Epithelial cell of proximal tubule (primary cell): ENCODE measurements around the gene NECAB2. TPM values are rescaled to one million over a fixed set of nuclear protein-coding genes. Genes with fewer than 3 reads are reported as not detected.

ENCODE experiments used
- DNase-seq: peaks from one replicate; pipeline ENCODE4 v3.0.0-alpha.2; 2011; ENCODE audit warnings: low read depth
- H3K4me3 ChIP-seq: 2 replicates; pipeline ENCODE4 v1.5.1; 2011; ENCODE audit warnings: low read depth, mild to moderate bottlenecking, low read length
- total RNA-seq: library from RNA; depleted of rRNA; stranded (reverse); fragments of >200 nt; gene quantifications from 2 replicates; pipeline ENCODE4 v1.2.3, GENCODE V29; 2015
- TF ChIP-seq, protein P1 (sequence below): conservative IDR thresholded peaks from 2 replicates; pipeline ENCODE4 v1.5.1; 2012; ENCODE audit warnings: low read depth, mild to moderate bottlenecking, low read length

NECAB2 gene
- total RNA-seq, 1 donor from 2014 or later = not detected

DNA sequence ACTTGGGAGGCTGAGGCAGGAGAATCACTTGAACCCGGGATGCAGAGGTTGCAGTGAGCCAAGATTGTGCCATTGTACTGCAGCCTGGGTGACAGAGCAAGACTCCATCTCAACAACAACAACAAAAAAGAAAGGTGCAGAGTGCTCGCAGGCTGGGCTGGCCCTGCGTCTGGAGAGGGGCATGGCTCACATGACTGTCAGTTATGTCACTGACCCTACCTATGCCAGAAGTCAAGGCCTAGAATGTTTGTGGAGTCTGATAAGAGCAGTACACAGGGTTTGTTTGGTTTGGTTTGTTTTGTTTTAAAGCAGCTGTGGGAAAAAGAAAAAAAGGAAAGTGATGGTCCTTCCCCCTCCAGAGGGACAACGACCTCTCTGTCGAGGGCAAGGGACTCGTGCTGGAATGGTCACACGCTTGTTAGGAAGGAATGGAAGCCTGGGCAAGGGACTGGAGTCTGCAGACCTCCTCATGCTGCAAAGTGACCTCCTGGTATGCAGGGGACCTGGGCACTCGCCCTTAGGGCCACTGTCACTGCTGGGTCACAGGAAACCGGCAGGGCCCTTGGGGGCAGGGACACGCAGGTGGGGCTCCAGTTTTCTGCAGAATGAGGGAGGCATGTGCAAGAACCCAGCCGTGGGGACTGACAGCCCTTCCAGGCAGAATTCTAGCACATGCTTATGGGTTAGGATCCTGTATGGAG lies 25.1 kb upstream of the NECAB2 start:
- no peak overlapping the region for H3K4me3 ChIP-seq
- no peak for DNase-seq
- TF ChIP-seq, protein P1, sequence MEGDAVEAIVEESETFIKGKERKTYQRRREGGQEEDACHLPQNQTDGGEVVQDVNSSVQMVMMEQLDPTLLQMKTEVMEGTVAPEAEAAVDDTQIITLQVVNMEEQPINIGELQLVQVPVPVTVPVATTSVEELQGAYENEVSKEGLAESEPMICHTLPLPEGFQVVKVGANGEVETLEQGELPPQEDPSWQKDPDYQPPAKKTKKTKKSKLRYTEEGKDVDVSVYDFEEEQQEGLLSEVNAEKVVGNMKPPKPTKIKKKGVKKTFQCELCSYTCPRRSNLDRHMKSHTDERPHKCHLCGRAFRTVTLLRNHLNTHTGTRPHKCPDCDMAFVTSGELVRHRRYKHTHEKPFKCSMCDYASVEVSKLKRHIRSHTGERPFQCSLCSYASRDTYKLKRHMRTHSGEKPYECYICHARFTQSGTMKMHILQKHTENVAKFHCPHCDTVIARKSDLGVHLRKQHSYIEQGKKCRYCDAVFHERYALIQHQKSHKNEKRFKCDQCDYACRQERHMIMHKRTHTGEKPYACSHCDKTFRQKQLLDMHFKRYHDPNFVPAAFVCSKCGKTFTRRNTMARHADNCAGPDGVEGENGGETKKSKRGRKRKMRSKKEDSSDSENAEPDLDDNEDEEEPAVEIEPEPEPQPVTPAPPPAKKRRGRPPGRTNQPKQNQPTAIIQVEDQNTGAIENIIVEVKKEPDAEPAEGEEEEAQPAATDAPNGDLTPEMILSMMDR = no peak

DNA sequence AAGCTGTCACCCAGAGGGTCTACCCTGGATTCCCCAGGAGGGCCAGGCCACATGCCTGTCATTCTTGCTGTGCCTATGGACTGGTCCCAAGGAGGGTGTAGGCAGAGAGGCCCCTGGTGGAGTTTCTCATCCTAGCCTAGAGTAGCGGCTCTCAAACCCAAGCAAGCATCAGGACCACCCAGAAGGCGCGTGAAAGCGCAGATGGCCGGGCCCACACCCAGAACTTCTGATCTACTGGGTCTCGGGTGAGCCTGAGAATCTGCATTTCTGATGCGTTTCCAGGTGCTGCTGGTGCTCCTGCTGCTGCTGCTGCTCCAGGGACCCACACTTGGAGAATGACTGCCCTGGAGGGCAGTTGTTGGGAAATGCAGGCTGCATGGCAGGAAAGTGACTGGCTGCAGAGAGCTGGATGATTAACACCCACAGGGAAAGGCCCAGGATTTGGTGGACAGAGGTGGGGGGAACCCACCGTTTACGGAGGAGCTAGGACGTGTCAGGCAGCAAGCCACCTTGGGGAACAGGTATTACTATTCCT lies 24.5 kb upstream of the NECAB2 start:
- no peak for DNase-seq
- no peak overlapping the region for H3K4me3 ChIP-seq
- TF ChIP-seq, protein P1 = no peak

DNA sequence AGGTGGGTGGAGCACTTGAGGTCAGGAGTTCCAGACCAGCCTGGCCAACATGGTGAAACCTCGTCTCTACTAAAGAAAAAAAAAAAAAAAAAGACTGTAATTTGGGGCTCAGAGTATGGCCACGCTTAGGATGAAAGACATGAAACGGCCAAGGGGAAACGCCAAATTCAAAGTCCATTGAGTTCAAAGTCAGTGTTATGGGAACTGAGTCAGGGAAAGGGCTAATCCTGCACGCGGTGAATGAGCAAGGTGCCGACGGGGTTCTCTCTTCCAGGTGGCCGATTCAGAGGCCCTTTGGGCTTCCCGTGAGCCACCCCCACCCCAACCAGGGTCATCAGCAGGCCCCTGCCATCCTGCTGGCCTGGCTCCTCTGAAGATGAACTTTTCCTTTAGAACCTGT lies 22.5 kb upstream of the NECAB2 start:
- no peak for DNase-seq
- H3K4me3 ChIP-seq = no peak overlapping the region
- TF ChIP-seq, protein P1 = no peak

DNA sequence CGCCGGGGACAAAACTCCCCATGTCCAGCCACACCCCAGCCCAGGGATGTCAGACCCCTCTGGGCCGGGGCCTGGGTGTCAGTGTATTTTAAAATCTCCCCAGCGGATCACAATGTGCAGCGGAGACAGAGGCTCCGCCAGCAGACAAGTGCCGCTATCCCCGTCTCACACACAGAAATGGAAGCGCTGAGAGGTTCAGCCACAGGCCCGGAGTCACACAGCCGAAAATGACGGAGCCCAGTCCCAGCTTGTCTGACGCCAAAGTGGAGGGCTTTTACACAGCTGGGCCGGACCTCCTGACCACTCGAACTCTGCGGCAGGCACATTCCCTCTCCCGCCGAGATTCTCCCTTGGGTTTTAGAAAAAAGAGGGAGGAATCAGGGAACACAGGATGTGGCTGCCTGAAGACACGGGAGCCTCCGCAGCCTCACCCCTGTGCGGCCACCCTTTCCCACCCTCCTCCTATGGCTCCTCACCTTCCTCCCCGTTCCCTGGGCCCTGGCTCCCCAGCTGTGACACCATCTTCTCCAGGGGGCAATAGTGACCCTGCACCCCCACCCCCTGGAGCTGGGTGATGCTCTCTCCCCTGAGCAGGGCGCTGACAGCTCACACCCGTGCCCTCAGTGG lies 21.8 kb upstream of the NECAB2 start:
- no peak overlapping the region for H3K4me3 ChIP-seq
- no peak for DNase-seq
- TF ChIP-seq, protein P1 = no peak

DNA sequence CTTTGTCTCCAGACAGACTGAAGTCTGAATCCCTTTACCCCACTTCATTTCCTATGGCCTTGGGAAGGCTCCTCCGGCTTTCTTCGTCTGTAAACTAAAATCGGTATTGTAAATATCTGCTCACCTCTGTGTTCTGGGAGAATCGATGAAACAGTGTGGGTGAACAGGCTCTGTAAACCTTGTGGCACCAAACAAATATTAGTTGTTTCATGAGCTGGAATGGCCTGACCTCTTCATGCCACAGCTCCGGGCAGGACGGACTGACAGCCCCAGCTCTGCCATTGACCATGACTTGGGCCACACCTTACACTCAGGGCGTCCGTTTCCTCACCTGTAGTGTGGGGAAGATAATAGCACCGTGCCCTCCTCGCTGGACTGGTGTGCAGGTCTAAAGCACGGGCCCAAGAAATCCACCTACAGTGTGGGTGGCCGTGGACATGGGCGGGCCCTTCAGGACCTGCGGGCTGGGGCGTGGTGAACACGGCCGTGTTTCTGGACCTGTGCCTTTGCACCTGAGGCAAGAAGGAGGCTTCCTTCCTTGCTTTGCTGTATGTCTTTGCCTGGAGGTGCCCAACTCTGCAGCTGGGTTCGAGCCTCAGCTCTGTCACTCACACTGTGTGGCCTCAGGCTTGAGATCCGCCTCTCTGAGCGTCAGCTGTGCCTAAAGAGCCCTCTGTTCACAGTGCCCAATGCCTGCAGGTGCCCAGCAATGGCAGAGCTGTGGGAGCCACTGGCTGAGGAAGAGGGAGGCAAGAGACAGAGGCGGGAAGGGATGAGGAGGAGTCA lies 21.1 kb upstream of the NECAB2 start:
- no peak for DNase-seq
- TF ChIP-seq, protein P1 = no peak
- H3K4me3 ChIP-seq = no peak overlapping the region

DNA sequence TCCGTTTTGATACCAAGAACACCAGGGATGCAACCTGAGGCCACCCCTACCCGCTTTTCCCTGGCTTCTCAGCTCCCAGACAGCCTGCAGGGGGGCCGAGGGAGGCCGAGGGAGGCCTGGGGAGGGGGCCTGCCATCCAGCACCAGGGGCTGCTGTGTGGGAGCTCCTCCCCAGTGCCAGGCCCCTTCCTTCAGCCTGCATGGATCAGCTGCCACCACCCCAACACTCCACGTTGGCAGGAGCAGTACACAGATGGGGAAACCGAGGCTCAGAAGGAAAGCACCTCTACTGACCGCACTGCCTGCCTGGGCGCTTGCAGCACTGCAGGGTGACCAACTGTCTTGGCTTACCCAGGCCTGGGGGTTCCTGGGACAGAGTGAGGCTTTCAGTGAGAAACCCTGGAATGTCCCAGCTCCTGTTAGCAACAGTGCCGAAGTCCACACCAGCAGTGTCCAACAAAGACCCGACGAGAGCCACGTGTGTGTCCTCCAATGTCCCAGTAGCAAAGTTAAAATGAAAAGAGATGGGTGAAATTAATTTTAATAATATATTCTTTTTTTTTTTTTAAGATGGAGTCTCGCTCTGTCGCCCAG lies 20.3 kb upstream of the NECAB2 start:
- TF ChIP-seq, protein P1 = no peak
- no peak for DNase-seq
- H3K4me3 ChIP-seq = no peak overlapping the region
